ENCODE results near the gene MED13L. TPM values are rescaled to one million over a fixed set of nuclear protein-coding genes. Genes with fewer than 3 reads are reported as not detected.
A peak's percentile ranks its signal among the peaks of the same experiment; 100 is the strongest.

The MED13L gene
- total RNA-seq, 2 donors from 2014 or later = 55.0 to 64.1 TPM

DNA sequence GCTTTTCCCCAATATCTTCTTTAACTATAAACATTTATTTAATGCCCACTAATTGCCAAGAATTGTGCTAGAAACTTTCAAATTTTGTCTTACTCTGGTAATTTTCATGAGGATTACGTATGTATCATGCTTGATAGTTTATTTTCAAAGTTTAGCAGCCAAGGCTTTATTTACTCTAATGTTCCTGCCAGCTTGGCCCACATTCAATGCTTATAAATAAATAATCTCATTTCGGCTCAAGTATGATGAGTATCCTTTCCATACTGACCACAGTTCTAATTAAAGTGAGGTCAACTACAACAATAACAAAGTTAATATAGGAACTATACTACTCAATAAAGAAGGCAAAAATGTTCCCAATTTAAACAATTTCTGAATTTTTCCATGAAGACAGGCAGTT lies 259.2 kb downstream of the MED13L start:
- TF ChIP-seq, protein P1, sequence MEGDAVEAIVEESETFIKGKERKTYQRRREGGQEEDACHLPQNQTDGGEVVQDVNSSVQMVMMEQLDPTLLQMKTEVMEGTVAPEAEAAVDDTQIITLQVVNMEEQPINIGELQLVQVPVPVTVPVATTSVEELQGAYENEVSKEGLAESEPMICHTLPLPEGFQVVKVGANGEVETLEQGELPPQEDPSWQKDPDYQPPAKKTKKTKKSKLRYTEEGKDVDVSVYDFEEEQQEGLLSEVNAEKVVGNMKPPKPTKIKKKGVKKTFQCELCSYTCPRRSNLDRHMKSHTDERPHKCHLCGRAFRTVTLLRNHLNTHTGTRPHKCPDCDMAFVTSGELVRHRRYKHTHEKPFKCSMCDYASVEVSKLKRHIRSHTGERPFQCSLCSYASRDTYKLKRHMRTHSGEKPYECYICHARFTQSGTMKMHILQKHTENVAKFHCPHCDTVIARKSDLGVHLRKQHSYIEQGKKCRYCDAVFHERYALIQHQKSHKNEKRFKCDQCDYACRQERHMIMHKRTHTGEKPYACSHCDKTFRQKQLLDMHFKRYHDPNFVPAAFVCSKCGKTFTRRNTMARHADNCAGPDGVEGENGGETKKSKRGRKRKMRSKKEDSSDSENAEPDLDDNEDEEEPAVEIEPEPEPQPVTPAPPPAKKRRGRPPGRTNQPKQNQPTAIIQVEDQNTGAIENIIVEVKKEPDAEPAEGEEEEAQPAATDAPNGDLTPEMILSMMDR (IDR thresholded peaks at IDR 0.05) = no peak
- DNase-seq (ENCODE audit: low spot score) = no peak
- H3K27ac ChIP-seq = no peak overlapping the region
- peaks cover 13% of the 10 kb centered on the region for H3K36me3 ChIP-seq
- no peaks in the 10 kb centered on the region for H3K4me1 ChIP-seq
- no peak overlapping the region for H3K4me3 ChIP-seq
- H3K9me3 ChIP-seq = no peaks in the 10 kb centered on the region
- no peaks in the 10 kb centered on the region for H3K27me3 ChIP-seq

DNA sequence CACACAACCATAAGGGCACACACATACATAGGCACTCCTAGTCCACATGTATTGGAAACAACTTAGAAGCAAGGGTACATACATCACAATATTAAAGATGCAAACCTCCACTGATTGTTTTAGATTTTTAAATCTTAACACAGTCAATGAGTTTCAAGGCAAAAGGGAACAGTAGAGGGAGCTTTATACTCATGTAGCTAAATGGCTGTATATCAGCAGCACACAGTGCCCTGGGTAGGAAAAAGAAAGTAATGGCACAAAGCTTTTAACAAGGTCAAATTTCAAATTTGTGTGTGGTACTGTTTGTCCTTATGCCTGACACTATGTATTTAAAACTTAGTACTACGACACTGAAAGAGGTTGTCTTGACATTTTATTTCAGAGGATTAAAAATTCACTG lies 262.0 kb downstream of the MED13L start:
- Histone ChIP-seq H3K4me3 (no peak overlapping the region), H3K4me1 (no peaks in the 10 kb centered on the region), H3K27me3 (no peaks in the 10 kb centered on the region), H3K36me3 (peaks cover 28% of the 10 kb centered on the region), H3K27ac (no peak overlapping the region), H3K9me3 (no peaks in the 10 kb centered on the region)
- TF ChIP-seq, protein P1 (IDR thresholded peaks at IDR 0.05) = peak in 1 of 2 donors; percentile 69
- DNase-seq (ENCODE audit: low spot score) = no peak

DNA sequence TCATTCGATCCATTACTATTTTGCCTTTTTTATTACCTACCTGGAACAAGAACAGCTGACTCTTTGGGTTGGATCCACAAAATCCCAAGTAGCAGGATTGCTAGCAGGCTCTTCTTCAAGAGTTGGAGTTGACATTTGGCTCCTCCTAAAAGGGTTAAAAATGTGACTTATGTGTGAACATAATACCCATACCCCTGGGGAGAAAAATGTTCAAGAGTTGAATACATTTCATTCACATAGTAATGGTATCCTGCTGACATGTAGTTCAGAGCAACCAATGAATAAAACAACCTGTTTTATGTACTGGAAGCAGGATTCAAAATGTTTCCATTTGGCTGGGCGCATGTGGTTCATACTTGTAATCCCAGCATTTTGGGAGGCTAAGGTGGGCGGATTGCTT lies 264.7 kb downstream of the MED13L start:
- no peaks in the 10 kb centered on the region for H3K9me3 ChIP-seq
- TF ChIP-seq, protein P1 (IDR thresholded peaks at IDR 0.05) = no peak
- no peak overlapping the region for H3K4me3 ChIP-seq
- peaks cover 48% of the 10 kb centered on the region for H3K36me3 ChIP-seq
- no peaks in the 10 kb centered on the region for H3K27me3 ChIP-seq
- H3K4me1 ChIP-seq = no peaks in the 10 kb centered on the region
- DNase-seq (ENCODE audit: low spot score) = no peak
- no peak overlapping the region for H3K27ac ChIP-seq

DNA sequence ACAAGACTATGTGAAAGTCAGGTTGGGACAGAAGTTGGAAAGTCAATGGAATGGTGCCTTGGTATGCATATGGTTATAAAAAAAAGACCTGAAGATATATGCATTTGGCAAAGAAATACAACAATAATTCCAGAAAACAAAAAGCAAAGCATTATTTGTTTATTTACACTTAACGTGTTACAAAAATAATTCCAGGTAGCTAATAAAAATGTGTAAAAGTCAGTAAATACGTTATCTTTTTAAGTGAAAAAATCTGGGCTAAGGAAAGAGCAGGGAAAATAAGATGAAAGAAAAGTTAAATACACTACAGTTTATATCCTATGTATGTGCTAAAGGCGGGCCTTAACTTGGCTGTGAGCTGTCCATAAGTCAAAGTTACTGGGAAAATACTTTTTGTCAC lies 266.3 kb downstream of the MED13L start:
- Histone ChIP-seq H3K4me1 (no peaks in the 10 kb centered on the region), H3K4me3 (no peak overlapping the region), H3K27me3 (no peaks in the 10 kb centered on the region), H3K27ac (no peak overlapping the region), H3K36me3 (peaks cover 63% of the 10 kb centered on the region), H3K9me3 (no peaks in the 10 kb centered on the region)
- no peak for DNase-seq (ENCODE audit: low spot score)
- TF ChIP-seq, protein P1 (IDR thresholded peaks at IDR 0.05) = no peak

DNA sequence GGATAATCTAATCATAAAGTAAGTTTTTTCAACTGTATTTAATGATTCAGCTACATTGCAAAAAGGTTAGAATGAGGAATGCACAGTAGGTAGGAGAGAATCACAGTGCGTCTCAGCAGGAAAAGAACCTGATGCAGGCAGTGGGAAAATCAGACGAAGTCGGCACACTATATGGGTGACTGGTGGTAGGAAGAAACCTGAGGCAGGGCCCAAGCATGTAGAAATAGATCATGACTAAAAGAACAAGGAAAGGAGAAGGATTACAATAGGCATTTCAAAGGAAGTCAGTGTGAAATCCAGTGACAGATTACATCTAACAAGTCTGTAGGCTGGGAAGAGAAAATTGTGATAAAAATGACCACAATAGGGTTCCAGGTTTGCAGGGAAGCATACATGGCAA lies 267.0 kb downstream of the MED13L start:
- Histone ChIP-seq H3K36me3 (peaks cover 69% of the 10 kb centered on the region), H3K27ac (no peak overlapping the region), H3K9me3 (no peaks in the 10 kb centered on the region)

DNA sequence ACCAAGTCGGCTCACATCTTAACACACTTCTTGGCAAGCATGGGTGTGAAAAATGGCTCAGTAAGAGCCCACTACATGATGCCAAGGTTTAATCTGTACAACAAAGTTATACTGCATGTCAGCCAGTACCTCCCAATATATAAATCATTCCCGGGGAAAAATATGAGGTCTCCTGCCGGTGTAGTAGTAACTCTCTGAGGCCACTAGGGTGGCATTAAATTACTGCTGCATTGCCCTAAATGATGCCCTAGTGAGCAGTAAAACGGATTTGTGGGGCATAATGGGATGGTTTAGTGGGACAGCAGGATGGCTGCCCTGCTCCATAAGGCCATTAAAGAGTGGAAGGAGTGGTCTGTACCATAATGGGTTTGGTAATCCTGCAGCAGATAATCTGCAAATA lies 267.7 kb downstream of the MED13L start:
- Histone ChIP-seq H3K4me1 (no peaks in the 10 kb centered on the region), H3K27ac (no peak overlapping the region), H3K4me3 (no peak overlapping the region), H3K27me3 (no peaks in the 10 kb centered on the region), H3K36me3 (peaks cover 67% of the 10 kb centered on the region), H3K9me3 (no peaks in the 10 kb centered on the region)
- no peak for DNase-seq (ENCODE audit: low spot score)
- TF ChIP-seq, protein P1 (IDR thresholded peaks at IDR 0.05) = peak in 1 of 2 donors; percentile 38

More for the DNA sequence above, 267.0 kb downstream of the MED13L start:
- Histone ChIP-seq H3K4me3 (no peak overlapping the region), H3K4me1 (no peaks in the 10 kb centered on the region), H3K27me3 (no peaks in the 10 kb centered on the region)
- DNase-seq (ENCODE audit: low spot score) = no peak
- TF ChIP-seq, protein P1 (IDR thresholded peaks at IDR 0.05) = no peak

All from right atrium auricular region (tissue), 2 donors.